Coronary artery (tissue), 2 donors: ENCODE results near the gene GALNT7.

ENCODE experiments used
- DNase-seq: peaks from one replicate; pipeline ENCODE4 v3.0.0-alpha.2; 2017; ENCODE audit warnings: low spot score
- H3K27ac ChIP-seq, 2 donors: fragments of 200-600 bp; sonication (generic); one replicate each; pipeline ENCODE4 v1.5.1; 2016 to 2019
- H3K4me3 ChIP-seq: fragments of 200-600 bp; sonication (generic); 2 replicates; pipeline ENCODE4 v1.5.1; 2016; ENCODE audit warnings: mild to moderate bottlenecking, moderate library complexity
- CTCF ChIP-seq: fragments of 200-600 bp; sonication (generic); IDR thresholded peaks from one replicate; pipeline ENCODE4 v1.5.1; 2019; ENCODE audit warnings: antibody characterized with exemption

Gene GALNT7

GRCh38 chr4:173318240-173318639 lies 149.6 kb downstream of the GALNT7 start:
- DNase-seq: no peak
- H3K27ac ChIP-seq: no peak overlapping the region
- no peak for TF ChIP-seq CTCF
- H3K4me3 ChIP-seq: no peak overlapping the region

- TF ChIP-seq CTCF: peak; percentile 26
- Histone ChIP-seq H3K27ac (no peak overlapping the region), H3K4me3 (no peak overlapping the region)
- no peak for DNase-seq
Measured at GRCh38 chr4:173318648-173319211, 150.1 kb downstream of the GALNT7 start.

- TF ChIP-seq CTCF: no peak
- DNase-seq: no peak
- Histone ChIP-seq H3K27ac (no peak overlapping the region), H3K4me3 (no peak overlapping the region)
Measured at GRCh38 chr4:173319696-173320095, 151.1 kb downstream of the GALNT7 start.

GRCh38 chr4:173325007-173325736 lies 156.6 kb downstream of the GALNT7 start:
- TF ChIP-seq CTCF: no peak
- H3K4me3 ChIP-seq: no peak overlapping the region
- H3K27ac ChIP-seq: no peak overlapping the region
- DNase-seq: no peak

- no peak overlapping the region for H3K27ac ChIP-seq
- no peak for DNase-seq
- no peak for TF ChIP-seq CTCF
- H3K4me3 ChIP-seq: no peak overlapping the region
Measured at GRCh38 chr4:173328236-173328901, 159.8 kb downstream of the GALNT7 start.

GRCh38 chr4:173330590-173330989 lies 162.0 kb downstream of the GALNT7 start:
- TF ChIP-seq CTCF: no peak
- Histone ChIP-seq H3K27ac (peak overlapping the region in 1 of 2 donors; percentile 8), H3K4me3 (peak overlapping the region; percentile 13)
- no peak for DNase-seq
